Activated gamma-delta T cell treated with Interleukin-2 at 50 U/mL for 16 hours (primary cell): Measurements from ENCODE around the gene RNU1-3.
"Not testable (repeated sequence)": the region's sequence is repeated elsewhere in the genome, so short reads cannot be mapped to it uniquely, and the experiment has no call there.

Experiments used
- DNase-seq: peaks from one replicate; pipeline ENCODE4 v3.0.0-alpha.2; 2020

RNU1-3 gene

DNA sequence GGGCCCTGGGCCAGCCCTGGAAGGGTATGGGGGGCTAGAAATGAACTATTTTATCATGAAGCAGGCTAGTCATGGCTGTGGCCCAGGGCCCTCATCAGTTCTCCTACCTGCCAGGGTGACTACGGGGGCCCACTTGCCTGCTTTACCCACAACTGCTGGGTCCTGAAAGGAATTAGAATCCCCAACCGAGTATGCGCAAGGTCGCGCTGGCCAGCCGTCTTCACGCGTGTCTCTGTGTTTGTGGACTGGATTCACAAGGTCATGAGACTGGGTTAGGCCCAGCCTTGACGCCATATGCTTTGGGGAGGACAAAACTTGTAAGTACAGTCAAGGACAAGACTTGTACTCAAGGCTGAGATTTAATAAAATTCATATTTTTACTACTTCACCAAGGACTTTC, 16.8 kb downstream of the RNU1-3 start:
- DNase-seq: not testable (repeated sequence)

DNA sequence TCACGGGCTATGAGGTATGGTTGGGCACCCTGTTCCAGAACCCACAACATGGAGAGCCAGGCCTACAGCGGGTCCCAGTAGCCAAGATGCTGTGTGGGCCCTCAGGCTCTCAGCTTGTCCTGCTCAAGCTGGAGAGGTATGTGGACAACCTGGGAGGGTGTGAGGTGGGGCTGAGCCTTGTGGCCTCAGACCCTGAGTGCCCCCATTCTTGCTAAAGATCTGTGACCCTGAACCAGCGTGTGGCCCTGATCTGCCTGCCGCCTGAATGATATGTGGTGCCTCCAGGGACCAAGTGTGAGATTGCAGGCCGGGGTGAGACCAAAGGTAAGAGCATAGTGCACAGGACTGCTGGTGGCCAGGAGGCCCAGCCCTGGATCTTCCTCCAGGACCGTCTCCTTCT, 17.4 kb downstream of the RNU1-3 start:
- DNase-seq: peak; percentile 2

DNA sequence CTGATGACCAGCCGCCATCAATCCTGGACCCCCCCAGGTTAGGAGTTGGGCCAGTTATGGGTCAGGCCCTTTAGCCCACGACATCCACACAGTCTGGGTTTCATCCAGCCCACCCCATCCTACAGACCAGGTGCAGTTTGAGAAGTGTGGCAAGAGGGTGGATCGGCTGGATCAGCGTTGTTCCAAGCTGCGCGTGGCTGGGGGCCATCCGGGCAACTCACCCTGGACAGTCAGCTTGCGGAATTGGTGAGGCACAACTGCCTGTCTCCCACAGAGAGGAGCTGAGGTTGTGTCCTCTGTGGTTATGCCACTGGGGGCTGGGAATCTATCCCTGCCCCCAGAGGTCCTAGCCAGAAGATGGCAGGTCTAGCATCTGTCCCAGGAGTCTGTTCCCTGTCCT, 18.0 kb downstream of the RNU1-3 start:
- DNase-seq: peak; percentile 1

DNA sequence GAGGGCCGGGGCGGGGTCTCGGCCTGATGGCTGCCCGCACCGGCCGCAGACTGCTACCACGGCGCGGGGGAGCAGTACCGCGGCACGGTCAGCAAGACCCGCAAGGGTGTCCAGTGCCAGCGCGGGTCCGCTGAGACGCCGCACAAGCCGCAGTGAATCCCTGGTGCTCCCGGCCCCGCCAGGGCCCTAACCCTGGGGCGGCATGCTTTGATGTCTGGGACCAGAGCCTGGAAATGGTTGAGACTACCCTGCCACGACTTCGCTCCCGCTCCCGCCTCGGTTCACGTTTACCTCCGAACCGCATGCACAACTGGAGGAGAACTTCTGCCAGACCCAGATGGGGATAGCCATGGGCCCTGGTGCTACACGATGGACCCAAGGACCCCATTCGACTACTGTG, 18.5 kb downstream of the RNU1-3 start:
- not testable (repeated sequence) for DNase-seq

DNA sequence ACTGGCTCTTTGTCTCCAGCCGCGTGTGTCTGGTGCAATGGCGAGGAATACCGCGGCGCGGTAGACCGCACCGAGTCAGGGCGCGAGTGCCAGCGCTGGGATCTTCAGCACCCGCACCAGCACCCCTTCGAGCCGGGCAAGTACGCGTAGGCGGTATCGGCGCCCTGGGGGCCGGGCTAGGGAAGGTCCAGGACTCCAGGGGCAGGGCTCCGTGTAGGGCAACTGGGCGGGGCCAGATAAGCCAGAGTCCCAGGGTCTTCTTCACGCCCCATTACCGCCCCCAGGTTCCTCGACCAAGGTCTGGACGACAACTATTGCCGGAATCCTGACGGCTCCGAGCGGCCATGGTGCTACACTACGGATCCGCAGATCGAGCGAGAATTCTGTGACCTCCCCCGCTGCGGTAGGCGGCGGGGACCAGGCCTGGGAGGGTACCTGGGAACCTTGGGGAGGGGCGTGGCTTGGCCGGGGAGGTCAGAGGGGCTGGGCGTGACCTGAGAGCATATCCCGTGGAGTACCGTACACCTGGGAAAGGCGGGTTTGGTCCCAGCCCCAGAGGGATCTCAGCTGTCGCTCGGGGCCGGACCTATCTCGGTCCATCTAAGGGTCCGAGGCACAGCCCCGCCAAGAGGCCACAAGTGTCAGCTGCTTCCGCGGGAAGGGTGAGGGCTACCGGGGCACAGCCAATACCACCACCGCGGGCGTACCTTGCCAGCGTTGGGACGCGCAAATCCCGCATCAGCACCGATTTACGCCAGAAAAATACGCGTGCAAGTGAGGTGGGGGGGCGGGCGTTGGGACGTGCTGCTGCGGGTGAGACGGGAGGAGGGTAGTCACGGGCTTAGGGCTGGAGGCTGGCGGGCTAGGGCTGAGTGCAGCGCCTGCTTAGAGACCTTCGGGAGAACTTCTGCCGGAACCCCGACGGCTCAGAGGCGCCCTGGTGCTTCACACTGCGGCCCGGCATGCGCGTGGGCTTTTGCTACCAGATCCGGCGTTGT, 19.3 kb downstream of the RNU1-3 start:
- DNase-seq: peak; percentile 27

DNA sequence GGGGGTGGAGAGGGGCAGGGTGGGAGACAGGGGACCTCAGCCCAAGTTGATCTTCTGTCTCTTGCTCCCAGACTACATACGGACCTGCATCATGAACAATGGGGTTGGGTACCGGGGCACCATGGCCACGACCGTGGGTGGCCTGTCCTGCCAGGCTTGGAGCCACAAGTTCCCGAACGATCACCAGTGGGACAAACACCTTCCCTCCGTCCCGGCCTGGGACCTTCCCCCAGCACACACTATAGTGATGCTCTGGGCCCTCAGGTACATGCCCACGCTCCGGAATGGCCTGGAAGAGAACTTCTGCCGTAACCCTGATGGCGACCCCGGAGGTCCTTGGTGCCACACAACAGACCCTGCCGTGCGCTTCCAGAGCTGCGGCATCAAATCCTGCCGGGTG, 20.0 kb downstream of the RNU1-3 start:
- DNase-seq: not testable (repeated sequence)

DNA sequence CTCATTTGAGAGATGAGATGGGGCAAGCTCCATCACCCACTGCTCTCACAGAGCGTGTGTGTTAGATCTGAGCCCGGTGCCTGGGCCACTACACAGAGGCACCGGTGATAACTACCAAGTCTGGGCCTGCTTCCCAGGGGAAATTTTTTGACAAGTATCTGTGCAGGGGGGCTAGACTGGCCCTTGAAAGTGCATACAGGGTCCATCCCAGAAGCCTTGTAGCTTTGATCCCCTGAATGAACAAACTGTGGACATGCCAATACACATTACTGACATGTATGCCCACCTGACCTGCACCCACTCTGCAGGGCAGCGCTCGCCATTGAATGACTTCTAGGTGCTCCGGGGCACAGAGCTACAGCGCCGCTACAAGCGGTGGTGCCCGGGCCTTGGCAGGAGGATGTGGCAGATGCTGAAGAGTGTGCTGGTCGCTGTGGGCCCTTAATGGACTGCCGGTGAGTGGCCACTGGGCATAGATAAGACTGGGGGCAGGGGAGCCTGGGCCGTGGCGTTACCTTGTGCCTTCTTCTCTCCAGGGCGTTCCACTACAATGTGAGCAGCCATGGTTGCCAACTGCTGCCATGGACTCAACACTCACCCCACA, 20.6 kb downstream of the RNU1-3 start:
- DNase-seq: peak; percentile 3

DNA sequence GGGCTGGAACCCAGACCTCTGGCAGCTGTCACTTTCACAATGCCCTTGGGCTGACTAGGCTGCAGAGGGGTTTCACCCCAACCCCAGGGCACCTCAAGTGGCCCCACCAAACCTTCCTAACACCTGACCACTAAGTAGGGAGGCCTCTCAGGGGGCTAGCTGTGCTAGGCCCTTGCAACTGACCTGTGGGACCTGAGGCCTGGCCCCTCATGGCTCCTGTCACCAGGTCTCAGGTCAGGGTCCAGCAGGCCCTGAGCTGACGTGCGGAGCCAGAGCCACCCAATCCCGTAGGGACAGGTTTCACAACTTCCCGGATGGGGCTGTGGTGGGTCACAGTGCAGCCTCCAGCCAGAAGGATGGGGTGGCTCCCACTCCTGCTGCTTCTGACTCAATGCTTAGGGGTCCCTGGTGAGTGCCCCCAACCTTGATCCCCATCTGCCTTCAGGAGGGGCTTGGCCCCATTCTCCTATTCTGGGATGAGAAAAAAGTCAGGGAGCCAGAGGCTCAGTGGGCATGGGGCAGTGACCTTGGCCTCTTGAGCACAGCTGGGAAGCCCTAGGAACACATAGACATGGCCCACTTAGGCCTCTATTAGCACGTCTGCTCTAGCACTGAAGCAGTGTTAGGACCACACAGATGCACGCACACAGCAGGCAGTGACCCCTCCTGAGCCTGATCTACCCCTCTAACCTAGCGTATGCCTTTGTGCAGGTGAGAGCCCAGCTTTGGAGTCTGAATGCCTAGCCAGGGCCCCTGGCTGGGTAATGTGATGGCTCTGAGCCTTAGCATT, 21.3 kb downstream of the RNU1-3 start:
- peak; percentile 8 for DNase-seq

DNA sequence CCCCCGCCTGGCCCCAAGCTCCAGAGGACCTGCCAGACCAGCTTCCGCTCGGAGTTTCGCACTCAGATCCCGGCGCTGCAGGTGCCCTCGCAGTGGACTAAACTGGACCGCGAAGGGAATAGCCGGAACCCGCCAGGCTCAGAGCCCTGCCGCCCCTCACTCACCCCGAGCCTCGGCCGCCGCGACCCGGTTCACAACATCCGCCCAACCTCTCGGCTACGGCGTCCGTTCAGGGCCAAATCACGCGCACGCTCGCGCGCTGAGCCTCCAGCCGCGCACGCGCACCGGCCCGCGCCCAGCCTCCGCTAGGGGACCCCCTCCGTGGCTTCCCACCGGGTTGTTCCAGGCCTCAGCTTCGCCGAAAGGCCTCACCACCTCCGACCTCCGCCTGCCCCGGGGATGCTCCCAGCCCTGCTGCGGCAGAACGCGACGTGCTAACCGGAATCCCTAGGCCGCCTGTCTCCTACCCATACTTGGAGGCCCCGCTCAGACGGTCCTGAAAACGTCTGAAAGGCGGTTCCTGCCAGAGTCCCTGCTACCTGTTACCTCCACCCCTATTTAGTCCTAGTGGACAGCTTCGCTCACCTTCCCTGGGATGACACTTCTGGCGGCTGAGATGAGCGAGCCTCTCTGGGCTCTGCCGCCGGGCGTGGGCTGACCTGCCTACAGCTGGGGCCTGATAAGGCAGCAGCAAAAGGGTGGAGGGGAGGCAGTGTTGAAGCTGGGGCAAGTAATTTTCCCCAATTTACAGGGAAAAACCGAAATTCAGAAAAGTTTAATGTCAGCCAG, 22.1 kb downstream of the RNU1-3 start:
- peak; percentile 100 for DNase-seq

DNA sequence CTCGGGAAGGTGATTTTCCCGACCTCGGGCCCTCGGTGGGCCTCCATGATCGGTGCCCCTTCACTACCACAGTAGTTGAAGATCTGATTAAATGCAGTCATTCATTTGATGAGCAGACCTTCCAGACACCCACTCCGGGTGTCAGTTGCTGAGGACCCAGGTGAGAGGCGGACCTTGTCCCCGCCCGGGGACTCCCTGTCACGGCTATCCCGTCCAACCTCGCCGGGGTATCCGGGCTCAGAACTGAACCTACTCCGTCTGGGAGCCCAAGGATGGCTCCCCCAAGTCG, 22.6 kb downstream of the RNU1-3 start:
- DNase-seq: no peak

DNA sequence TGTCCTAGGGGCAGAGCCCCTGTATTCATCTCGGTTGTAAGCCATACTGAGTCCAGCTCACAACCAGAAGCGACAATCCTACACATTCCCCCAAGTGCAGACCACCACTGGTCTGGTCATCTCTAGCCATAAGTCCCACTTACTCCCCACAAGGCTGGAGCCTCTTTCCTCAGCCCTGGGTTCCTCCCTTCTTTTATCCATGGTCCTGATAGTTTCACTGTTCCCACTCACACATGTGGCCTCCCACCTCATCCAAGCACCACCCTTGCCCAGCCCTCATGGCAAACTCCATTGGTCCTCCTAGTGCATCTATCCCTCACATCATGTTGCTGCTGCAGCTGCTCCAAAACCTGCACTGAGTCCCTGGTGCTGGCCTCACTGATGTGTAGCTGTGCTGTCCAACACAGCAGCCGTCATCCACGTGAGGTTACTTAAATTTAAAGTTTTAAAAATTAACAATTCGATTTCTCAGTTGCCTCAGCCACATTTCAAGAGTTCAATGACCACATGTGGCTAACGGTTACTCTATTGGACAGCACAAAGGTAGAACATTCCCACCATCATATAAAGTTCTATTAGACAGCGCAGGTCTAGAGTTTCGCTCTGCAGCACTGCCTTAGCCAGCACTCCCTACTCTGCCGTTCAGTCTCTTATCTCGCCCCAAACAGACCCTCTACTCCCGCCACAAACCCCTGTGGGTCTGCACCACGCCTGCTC, 23.1 kb downstream of the RNU1-3 start:
- DNase-seq: peak; percentile 11

DNA sequence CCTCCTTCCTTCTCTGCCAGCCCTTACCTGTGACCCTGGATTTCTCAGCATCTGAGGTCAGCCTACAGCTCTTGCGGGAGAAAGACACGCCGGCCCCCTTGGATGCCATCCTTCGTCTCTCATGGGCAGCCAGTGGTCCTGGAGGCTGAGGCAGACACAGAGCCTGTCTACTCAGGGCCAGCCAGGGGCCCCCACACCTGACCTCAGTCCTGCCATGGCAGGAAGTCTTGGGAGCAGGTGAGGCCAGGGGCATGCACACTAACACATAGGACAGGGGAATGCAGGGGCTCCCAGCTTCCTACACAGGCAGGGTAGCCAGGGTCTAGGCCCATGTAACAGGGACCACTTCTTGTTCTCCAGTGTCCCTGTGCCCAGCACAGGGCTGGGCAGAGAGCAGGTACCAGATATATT, 23.7 kb downstream of the RNU1-3 start:
- peak; percentile 11 for DNase-seq

DNA sequence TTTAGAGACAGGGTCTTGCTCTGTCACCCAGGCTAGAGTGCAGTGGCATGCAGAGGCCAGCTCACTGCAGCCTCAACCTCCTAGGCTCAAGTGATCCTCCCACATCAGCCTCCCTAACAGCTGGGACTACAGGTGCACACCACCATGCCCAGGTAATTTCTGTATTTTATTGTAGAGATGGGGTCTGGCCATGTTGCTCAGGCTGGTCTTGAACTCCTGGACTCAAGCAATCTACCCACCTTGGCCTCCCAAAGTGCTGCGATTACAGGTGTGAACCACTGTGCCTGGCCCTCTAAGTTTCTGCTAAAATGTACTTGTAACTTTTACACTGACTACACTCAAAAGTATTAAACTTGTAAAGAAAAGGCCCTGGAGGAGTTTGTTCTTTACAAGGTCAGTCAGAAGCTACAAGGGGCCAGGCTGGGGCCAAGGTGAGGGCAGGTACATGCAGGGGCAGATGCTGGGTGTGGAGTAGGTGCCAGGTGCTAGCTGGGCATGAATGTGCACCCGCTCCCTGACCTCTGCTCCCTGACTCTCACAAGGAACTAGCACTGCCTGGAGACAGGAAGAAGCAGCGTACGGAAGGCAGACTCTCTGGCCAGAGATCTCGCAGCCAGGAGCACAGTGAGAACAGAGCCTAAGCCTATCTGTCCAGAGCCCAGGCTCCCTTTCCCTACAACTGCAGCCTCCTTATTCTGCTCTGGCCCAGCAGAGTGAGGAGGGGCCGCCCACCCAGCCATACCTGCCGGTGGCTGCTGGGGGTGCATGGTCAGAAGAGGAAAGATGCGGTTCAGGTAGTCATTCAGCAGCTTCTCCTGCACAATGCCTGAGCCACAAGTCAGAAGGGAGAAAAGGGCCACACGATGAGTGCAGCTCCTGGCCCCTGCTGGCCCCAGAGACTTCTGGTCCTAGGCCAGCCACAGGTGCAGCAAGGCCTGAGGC, 24.5 kb downstream of the RNU1-3 start:
- peak; percentile 3 for DNase-seq

DNA sequence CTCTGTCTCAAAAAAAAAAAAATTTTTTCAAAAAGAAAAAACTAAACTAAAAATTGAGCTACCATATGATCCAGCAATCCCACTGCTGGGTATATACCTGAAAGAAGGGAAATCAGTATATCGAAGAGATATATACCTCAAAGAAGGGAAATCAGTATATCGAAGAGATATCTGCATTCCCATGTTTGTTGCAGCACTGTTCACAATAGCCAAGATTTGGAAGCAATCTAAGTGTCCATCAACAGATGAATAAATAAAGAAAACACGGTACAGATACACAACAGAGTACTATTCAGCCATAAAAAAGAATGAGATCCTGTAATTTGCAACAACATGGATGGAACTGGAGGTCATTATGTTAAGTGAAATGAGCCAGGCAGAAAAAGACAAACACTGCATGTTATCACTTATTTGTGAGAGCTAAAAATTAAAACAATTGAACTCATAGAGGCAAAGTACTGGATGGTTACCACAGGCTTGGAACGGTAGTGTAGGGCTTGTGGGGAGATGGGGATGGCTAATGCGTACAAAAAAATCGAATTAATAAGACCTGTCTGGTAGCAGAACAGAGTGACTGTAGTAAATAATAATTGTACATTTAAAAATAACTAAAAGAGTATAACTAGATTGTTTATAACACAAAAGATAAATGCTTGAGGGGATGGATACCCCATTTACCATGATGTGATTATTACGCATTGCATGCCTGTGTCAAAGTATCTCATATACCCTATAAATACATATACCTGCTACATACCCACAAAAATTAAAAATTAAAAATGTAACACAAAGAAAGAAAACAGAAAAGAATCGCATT, 25.4 kb downstream of the RNU1-3 start:
- DNase-seq: peak; percentile 2

DNA sequence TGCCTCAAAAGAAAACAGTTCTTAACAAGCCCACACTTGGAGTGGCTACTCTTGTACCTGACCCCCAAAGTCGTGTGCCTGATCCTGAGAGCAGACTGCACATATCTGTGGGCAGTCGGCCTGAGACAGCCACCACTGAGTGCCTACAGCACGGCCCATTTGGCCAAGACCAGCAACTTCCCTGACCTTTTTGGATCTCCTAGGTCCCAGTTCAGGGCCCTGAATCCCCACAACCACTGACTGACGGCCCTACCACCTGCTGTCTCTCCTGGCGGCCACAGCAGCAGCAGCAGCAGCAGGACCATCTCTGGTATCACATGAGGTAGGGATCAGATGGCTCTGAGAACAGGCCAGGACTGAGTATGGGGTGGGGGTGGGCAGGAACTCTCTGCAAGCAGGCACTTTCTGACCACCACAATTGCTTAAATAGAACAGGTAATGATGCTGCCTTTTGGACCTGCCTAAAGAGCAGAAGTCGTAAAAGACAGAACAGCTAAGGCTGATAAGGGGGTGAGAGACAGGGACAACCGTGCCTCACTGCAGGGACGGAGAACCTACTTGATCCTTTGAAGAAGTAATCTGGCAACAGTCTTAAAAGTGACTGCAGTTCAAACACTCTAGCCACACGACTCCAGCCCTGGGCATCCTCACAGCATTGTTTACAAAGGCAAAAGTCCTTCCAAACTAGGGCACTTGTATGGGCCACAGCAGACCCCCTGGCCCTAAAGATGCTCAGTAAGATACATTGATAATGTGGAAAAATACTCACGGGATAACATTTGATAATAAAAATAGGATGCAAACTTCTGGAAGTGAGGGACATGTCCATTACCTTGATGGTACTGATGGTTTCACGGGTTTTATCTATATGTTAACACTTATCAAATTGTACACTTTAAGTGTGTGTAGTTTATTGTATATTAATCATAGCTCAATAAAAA, 27.4 kb downstream of the RNU1-3 start:
- DNase-seq: peak; percentile 3

DNA sequence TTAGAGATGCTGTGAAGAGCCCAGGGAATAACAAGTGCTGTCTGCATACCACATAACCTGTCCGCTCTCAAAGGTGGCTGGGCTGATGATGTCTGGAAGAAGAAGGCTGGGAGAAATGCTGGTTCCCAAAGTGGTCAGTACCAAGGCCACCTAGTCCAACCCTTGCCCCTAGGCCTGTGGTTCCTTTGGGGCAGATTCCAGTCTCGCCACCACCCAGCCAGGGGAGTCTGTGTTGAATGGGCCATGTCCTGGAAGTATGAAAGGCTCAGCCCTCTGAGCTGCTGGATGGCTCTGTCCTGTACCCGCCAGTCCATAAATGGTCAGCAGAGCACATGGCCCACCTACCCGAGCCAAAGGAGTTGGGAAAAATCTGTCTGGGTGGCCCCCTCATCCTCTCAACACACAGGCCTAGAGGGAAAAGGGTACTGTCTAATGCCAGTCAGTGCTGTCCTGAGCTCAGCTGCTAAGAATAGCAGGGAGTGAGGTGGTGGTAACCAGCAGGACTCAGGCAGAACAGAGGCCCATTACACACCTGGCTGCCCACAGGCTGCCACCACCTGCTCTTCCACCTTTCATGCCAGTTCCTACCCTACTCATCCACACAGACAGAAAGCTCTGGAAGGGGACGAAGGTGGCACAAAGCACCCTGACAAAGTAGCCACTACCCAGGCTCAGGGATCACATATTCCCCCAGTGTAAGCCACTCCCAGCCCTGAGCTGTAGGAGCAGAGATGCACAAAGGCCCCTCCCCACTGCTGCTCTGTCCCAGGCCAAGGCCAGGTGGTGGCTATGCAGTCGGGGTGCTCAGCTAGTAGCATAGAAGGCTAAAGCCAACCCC, 28.6 kb downstream of the RNU1-3 start:
- peak; percentile 2 for DNase-seq

DNA sequence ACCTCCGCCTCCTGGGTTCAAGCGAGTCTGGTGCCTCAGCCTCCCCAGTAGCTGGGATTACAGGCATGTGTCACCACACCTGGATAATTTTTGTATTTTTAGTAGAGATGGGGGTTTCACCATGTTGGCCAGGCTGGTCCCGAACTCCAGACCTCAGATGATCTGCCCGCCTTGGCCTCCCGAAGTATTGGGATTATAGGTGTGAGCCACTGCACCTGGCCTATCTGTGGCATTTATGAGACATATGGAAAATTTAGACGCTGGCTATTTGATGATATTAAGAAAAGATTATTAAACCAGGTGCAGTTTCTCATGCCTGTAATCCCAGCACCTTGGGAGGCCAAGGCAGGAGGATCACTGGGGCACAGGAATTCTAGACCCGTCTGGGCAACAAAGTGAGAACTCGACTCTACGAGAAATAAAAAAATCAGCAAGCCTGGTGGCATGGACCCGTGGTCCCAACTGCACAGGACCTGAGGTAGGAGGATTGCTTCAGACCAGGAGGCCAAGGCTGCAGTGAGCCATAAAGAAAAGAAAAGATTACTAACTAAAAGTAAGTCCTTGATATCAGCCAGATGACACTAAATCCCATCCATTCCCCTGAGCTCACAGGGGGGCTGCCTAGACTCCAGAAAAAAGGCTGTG, 30.1 kb downstream of the RNU1-3 start:
- peak; percentile 3 for DNase-seq
